ENCODE measurements around the gene ZNF502. TPM values are rescaled to one million over a fixed set of nuclear protein-coding genes. Genes with fewer than 3 reads are reported as not detected.
"Not testable (repeated sequence)": the region's sequence is repeated elsewhere in the genome, so short reads cannot be mapped to it uniquely, and the experiment has no call there.

The ZNF502 gene
- 9.9 TPM for polyA plus RNA-seq
- long read RNA-seq, donor 1, partial matches to known transcripts, result 0 of 1 reads
- long read RNA-seq, donor 1, other reads (novel, unspliced or antisense), result 0 of 1 reads
- long read RNA-seq, donor 2, partial matches to known transcripts, result 0 of 1 reads
- long read RNA-seq, donor 2, other reads (novel, unspliced or antisense), result 0 of 1 reads
- long read RNA-seq, donor 3, result 0 reads
- long read RNA-seq, donor 4, result 0 reads
- long read RNA-seq, donor 5, partial matches to known transcripts, result 0 of 1 reads
- long read RNA-seq, donor 5, other reads (novel, unspliced or antisense), result 0 of 1 reads
- long read RNA-seq, donor 6, partial matches to known transcripts, result 5 of 7 reads
- long read RNA-seq, donor 6, other reads (novel, unspliced or antisense), result 0 of 7 reads
- long read RNA-seq, donor 7, partial matches to known transcripts, result 0 of 1 reads
- long read RNA-seq, donor 7, other reads (novel, unspliced or antisense), result 0 of 1 reads
- long read RNA-seq, donor 8, result 0 reads
- long read RNA-seq, donor 9, partial matches to known transcripts, result 0 of 4 reads
- long read RNA-seq, donor 9, other reads (novel, unspliced or antisense), result 0 of 4 reads
- long read RNA-seq, donor 10, result 0 reads
- long read RNA-seq, donor 11, partial matches to known transcripts, result 0 of 1 reads
- long read RNA-seq, donor 11, other reads (novel, unspliced or antisense), result 0 of 1 reads

DNA sequence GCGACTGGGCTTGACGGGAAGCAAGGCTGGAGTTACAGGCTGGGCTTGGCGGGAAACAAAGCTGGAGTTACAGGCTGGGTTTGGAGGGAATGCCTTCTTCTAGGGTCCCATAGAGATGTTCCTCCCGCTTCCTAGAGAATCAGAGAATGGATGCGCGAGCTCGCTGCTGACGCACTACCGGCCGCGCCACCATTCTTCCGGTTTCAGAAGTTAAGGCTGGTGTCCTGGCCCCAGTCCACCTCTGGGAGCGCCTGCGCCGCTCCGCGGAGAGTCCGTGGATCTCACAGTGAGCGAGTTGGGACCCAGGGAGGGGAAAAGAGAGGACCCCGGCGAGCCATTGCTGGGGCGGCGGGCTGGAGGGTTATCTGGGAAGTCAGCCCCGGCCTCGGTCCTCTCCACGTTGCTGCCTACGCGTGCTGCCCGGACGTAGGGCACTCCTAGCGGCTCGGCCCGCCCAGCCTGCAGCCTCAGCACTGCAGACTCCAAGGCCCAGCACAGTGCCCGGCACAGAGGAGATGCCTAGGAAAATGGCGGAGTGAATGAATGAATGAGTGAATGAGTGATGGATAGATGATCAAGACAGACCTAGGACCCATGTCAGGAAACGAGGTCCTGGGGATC lies at the start of gene ZNF502:
ZNF502 (plus strand) TSS at position 206 of the 621 bp plus-strand sequence. CDS start 7,602 bp downstream, outside the sequence.
- Histone ChIP-seq H3K4me3 (ENCODE audit: low read length) (peak within 1 kb of the TSS; percentile 87), H3K4me1 (ENCODE audit: control insufficient read depth, insufficient read depth, low read length) (no peaks in the 10 kb centered on the region), H3K27me3 (ENCODE audit: control insufficient read depth, insufficient read depth, low read length) (no peaks in the 10 kb centered on the region), H3K27ac (ENCODE audit: low read length) (peak within 1 kb of the TSS; percentile 66), H3K36me3 (ENCODE audit: control insufficient read depth, insufficient read depth, low read length) (peaks cover 5% of the 10 kb centered on the region), H3K9me3 (ENCODE audit: control insufficient read depth, low read depth, low read length) (peaks cover 29% of the 10 kb centered on the region)
- peak; percentile 87 to 93 for DNase-seq
- WGBS (ENCODE audit: insufficient coverage, low lambda C conversion rate), result 0% methylated on average over 1 of the region's 36 CpGs

DNA sequence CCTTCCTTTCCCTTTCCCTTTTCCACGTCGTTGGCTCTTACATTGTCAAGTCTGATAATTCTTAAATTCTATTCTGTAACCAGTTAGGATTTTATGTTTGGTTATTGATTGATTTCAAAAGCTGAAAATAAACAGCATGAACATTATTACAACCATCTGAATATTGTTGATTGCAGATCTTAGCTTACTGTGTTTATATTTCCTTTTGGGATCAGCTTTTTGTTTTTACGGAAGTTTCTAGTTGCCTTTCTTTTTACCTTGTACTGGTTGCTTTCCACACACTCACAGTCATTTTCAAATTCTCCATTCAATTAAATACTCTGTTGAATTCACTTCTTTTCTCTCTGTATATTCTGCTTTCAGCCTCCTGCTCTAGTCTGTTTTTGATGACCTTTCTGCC lies 47.3 kb upstream of the ZNF502 start:
- DNase-seq, result no peak
- 96% methylated on average over 3 of the region's 3 CpGs for WGBS (ENCODE audit: insufficient coverage, low lambda C conversion rate)

DNA sequence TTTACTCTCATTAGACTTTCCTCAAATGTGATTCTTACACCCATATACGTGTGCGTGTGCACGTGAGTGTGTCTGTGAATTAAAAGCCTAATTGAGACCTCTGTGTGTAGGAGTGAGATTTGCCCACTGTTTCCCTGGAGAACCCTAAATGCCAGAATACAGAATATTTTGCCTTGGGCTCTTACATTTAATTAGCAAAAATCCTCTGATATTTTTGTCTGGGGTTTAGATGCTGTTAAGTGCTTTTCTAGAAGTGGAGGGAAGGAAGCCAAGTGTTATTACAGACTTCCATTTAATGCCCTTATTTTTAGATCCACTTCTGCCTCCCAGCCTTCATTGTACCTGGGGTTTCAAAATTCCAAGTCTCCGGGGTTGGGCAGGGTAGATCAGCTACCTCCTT lies 46.1 kb upstream of the ZNF502 start:
- Histone ChIP-seq H3K36me3 (ENCODE audit: control insufficient read depth, insufficient read depth, low read length) (peaks cover under 1% of the 10 kb centered on the region), H3K27me3 (ENCODE audit: control insufficient read depth, insufficient read depth, low read length) (no peaks in the 10 kb centered on the region), H3K4me1 (ENCODE audit: control insufficient read depth, insufficient read depth, low read length) (no peaks in the 10 kb centered on the region), H3K9me3 (ENCODE audit: control insufficient read depth, low read depth, low read length) (no peaks in the 10 kb centered on the region), H3K4me3 (ENCODE audit: low read length) (no peak overlapping the region), H3K27ac (ENCODE audit: low read length) (no peak overlapping the region)
- no peak for DNase-seq
- WGBS (ENCODE audit: insufficient coverage, low lambda C conversion rate), result no CpG with 5 or more reads among the region's 4 CpGs

More for the DNA sequence above, 47.3 kb upstream of the ZNF502 start:
- Histone ChIP-seq H3K27me3 (ENCODE audit: control insufficient read depth, insufficient read depth, low read length) (no peaks in the 10 kb centered on the region), H3K4me3 (ENCODE audit: low read length) (no peak overlapping the region), H3K9me3 (ENCODE audit: control insufficient read depth, low read depth, low read length) (no peaks in the 10 kb centered on the region), H3K27ac (ENCODE audit: low read length) (no peak overlapping the region), H3K4me1 (ENCODE audit: control insufficient read depth, insufficient read depth, low read length) (no peaks in the 10 kb centered on the region), H3K36me3 (ENCODE audit: control insufficient read depth, insufficient read depth, low read length) (peaks cover 11% of the 10 kb centered on the region)

DNA sequence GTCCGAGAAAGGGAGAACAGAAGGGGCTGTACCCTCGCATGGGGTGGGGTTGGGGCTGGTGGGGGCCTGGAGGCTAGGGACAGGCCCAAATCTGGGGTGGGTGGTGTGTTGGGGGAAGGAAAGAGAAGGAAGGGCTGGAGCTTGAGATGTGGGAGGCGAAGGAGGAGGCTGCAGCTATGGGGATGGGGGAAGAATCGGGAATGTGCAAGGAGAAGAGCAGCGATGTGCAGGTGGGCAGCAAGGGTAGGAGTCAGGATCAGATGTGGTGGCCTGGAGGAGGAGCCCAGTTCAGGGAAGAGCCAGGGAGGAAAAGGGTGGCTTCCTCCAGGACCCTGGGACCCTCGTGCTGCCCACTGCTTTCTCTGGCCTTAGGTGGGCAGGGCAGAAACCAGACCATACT lies 42.7 kb upstream of the ZNF502 start:
- WGBS (ENCODE audit: insufficient coverage, low lambda C conversion rate), result no CpG with 5 or more reads among the region's 6 CpGs
- no peak for DNase-seq
- H3K9me3 ChIP-seq (ENCODE audit: control insufficient read depth, low read depth, low read length), result no peaks in the 10 kb centered on the region
- no peak overlapping the region for H3K27ac ChIP-seq (ENCODE audit: low read length)
- no peaks in the 10 kb centered on the region for H3K4me1 ChIP-seq (ENCODE audit: control insufficient read depth, insufficient read depth, low read length)
- no peak overlapping the region for H3K4me3 ChIP-seq (ENCODE audit: low read length)
- no peaks in the 10 kb centered on the region for H3K27me3 ChIP-seq (ENCODE audit: control insufficient read depth, insufficient read depth, low read length)
- H3K36me3 ChIP-seq (ENCODE audit: control insufficient read depth, insufficient read depth, low read length), result no peaks in the 10 kb centered on the region

DNA sequence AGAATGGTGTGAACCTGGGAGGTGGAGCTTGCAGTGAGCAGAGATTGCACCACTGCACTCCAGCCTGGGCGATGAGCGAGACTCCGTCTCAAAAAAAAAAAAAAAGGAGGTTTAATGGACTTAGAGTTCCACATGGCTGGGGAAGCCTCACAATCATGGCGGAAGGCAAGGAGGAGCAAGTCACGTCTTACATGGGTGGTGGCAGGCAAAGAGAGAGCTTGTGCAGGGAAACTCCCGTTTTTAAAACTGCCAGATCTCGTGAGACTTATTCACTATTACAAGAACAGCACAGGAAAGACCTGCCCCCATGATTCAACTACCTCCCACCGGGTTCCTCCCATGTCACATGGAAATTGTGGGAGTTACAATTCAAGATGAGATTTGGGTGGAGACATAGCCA lies 39.0 kb upstream of the ZNF502 start:
- DNase-seq; H3K4me1 ChIP-seq (ENCODE audit: control insufficient read depth, insufficient read depth, low read length); H3K36me3 ChIP-seq (ENCODE audit: control insufficient read depth, insufficient read depth, low read length); H3K4me3 ChIP-seq (ENCODE audit: low read length); H3K27me3 ChIP-seq (ENCODE audit: control insufficient read depth, insufficient read depth, low read length); H3K27ac ChIP-seq (ENCODE audit: low read length); H3K9me3 ChIP-seq (ENCODE audit: control insufficient read depth, low read depth, low read length): not testable (repeated sequence)
- no CpG with 5 or more reads among the region's 8 CpGs for WGBS (ENCODE audit: insufficient coverage, low lambda C conversion rate)

DNA sequence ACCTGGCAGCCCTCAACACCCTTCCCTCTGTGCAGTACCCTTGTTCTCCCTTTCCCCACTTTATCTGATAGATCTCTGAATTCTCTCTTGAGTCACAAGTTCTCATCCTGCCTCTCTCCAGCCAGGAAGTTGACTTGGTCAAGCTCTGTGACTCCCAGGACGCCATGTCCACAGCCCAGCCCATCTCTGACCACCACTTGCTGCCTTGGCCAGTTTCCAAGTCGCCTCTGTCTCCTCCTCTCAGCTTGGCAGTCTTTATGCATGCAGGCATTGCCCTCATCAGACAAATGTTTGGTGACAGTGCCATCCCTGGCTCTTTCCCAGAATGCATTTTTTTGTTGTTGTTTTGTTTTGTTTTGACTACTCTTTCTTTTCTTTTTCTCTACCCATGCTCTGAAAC lies 38.2 kb upstream of the ZNF502 start:
- WGBS (ENCODE audit: insufficient coverage, low lambda C conversion rate), result 33% methylated on average over 1 of the region's 2 CpGs
- no peaks in the 10 kb centered on the region for H3K36me3 ChIP-seq (ENCODE audit: control insufficient read depth, insufficient read depth, low read length)

DNA sequence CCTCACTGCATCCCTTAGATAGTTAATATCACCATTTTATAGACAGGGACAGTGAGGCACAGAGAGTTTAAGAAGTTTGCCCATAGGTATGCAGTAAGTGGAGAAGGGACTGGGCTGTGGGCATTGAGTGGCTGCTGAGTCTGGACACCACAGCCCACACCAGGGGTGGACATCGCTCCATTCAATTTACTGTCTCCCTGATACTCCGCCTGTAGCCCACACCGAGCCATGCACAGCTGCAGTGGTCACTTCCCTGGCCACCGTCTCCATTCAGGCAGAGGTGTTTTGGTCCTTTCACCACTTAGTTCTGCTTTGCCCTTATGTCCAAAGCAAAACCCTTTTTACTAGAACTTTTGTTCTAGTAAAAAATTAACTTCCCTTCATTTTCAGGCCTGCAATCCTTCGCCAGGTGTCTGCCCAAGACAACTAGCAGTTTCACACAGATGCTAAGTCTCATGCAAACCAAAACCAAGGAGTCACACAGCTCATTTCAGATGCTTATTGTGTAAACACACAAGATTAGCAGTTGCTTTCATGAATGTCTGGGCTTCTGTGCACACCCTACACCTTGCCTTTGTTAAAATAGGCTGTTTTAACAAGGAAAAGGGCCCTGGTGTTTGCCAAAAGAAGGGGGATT lies 33.9 kb upstream of the ZNF502 start:
- DNase-seq, result no peak
- Histone ChIP-seq H3K9me3 (ENCODE audit: control insufficient read depth, low read depth, low read length) (peaks cover 8% of the 10 kb centered on the region), H3K4me3 (ENCODE audit: low read length) (no peak overlapping the region), H3K36me3 (ENCODE audit: control insufficient read depth, insufficient read depth, low read length) (peaks cover 2% of the 10 kb centered on the region), H3K4me1 (ENCODE audit: control insufficient read depth, insufficient read depth, low read length) (no peaks in the 10 kb centered on the region), H3K27ac (ENCODE audit: low read length) (no peak overlapping the region), H3K27me3 (ENCODE audit: control insufficient read depth, insufficient read depth, low read length) (no peaks in the 10 kb centered on the region)
- 100% methylated on average over 1 of the region's 5 CpGs for WGBS (ENCODE audit: insufficient coverage, low lambda C conversion rate)

More for the DNA sequence above, 38.2 kb upstream of the ZNF502 start:
- H3K4me3 ChIP-seq (ENCODE audit: low read length), result no peak overlapping the region
- H3K9me3 ChIP-seq (ENCODE audit: control insufficient read depth, low read depth, low read length), result no peaks in the 10 kb centered on the region
- no peak overlapping the region for H3K27ac ChIP-seq (ENCODE audit: low read length)
- H3K27me3 ChIP-seq (ENCODE audit: control insufficient read depth, insufficient read depth, low read length), result no peaks in the 10 kb centered on the region
- H3K4me1 ChIP-seq (ENCODE audit: control insufficient read depth, insufficient read depth, low read length), result no peaks in the 10 kb centered on the region
- DNase-seq, result no peak

DNA sequence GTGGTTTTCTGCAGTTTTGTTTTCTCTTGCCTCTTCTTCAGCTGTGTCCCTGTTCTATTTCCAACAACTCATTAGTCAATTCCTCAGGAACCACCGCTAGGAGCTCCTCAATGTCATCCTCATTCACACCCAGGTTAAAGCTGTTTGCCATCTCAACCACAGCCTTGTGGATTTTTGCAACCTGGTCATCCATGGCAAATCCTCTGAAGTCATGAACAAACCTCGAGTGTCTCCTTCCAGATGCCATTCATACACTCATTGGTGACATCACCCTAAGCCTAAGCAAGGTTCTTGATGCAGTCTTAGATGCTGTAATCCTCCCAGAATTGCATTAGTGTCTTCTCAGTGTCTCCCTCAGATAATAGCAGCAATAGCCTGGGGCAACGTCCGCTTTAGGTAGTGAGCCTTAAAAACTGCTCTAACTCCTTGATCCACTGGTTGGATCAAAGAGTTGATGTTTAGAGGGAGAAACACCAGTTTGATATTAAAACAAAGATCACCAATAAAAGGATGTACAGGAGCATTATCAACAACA lies 31.5 kb upstream of the ZNF502 start:
- H3K9me3 ChIP-seq (ENCODE audit: control insufficient read depth, low read depth, low read length), result peaks cover 8% of the 10 kb centered on the region
- no peak overlapping the region for H3K4me3 ChIP-seq (ENCODE audit: low read length)
- no peaks in the 10 kb centered on the region for H3K27me3 ChIP-seq (ENCODE audit: control insufficient read depth, insufficient read depth, low read length)
- no peak for DNase-seq
- H3K27ac ChIP-seq (ENCODE audit: low read length), result no peak overlapping the region
- peaks cover 3% of the 10 kb centered on the region for H3K4me1 ChIP-seq (ENCODE audit: control insufficient read depth, insufficient read depth, low read length)
- no CpG with 5 or more reads among the region's 4 CpGs for WGBS (ENCODE audit: insufficient coverage, low lambda C conversion rate)
- H3K36me3 ChIP-seq (ENCODE audit: control insufficient read depth, insufficient read depth, low read length), result peaks cover 4% of the 10 kb centered on the region

DNA sequence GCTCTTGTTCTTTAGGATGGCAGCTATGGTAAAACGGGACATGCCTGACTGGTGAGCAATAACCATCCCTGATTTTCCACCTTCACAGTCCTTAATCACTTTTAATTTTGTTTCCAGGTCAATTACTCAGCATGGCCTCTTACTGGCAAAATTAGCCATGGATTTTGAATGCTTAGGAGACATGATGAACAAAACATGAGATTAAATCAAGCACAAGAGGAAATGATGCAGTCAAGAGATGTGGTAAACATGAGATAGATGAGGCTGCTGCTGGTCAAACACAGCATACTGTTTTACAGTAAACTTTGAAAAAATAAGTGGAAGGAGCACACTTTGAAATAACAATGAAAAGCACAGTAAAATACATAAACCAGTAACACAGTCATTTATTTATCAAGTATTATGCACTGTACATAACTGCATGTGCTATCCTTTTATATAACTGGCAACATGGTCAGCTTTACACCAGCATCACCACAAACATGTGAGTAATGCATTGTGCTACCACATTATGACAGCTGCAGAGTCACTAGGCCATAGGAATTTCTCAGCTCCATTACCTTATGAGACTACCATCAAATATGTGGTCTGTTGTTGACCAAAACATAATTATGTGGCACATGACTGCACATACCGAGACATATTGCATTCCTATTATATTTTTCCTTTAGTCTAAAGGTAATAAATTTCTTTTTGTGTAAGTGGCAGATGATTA lies 30.1 kb upstream of the ZNF502 start:
- DNase-seq, result no peak
- no peaks in the 10 kb centered on the region for H3K27me3 ChIP-seq (ENCODE audit: control insufficient read depth, insufficient read depth, low read length)
- peaks cover 8% of the 10 kb centered on the region for H3K9me3 ChIP-seq (ENCODE audit: control insufficient read depth, low read depth, low read length)
- no peak overlapping the region for H3K27ac ChIP-seq (ENCODE audit: low read length)
- no peak overlapping the region for H3K4me3 ChIP-seq (ENCODE audit: low read length)
- peaks cover 3% of the 10 kb centered on the region for H3K4me1 ChIP-seq (ENCODE audit: control insufficient read depth, insufficient read depth, low read length)
- peaks cover 4% of the 10 kb centered on the region for H3K36me3 ChIP-seq (ENCODE audit: control insufficient read depth, insufficient read depth, low read length)
- no CpG with 5 or more reads among the region's 2 CpGs for WGBS (ENCODE audit: insufficient coverage, low lambda C conversion rate)

All from large intestine (tissue), 12 donors.